OCI-LY7 (cell line): ENCODE data around the gene DDX23. TPM values are rescaled to one million over a fixed set of nuclear protein-coding genes. Genes with fewer than 3 reads are reported as not detected.

Experiments used
- BruUV-seq: library from RNA; stranded (reverse); fragments of 400-500 nt; replicated peaks from 2 replicates; lab custom pipeline; 2021; lab: Mats Ljungman, UMichigan
- CTCF ChIA-PET: fragments of 300-600 bp; sonication (Branson Sonifier 250); formaldehyde crosslinking; loops from one replicate; lab custom pipeline; 2022; ENCODE audit warnings: antibody characterized with exemption; ENCODE audit not compliant: unreplicated experiment; lab: Charles Lee
- POLR2A ChIA-PET: fragments of 300-600 bp; sonication (Branson Sonifier 250); formaldehyde crosslinking; loops from one replicate; lab custom pipeline; 2022; ENCODE audit warnings: antibody characterized with exemption; lab: Charles Lee
- DNase-seq: peaks from one replicate; pipeline ENCODE4 v3.0.0-alpha.2; 2015; ENCODE audit warnings: low spot score
- H2AFZ ChIP-seq: fragments of 200-600 bp; sonication (generic), shearing (Covaris generic); 2 replicates; pipeline ENCODE4 v1.6.1; 2014; ENCODE audit warnings: mild to moderate bottlenecking, antibody characterized with exemption, low read length, moderate library complexity
- H3K27ac ChIP-seq: fragments of 200-600 bp; sonication (generic); 2 replicates; pipeline ENCODE4 v1.5.1; 2014; ENCODE audit warnings: mixed run types, low read depth, mild to moderate bottlenecking, moderate library complexity, low read length, inconsistent platforms; ENCODE audit not compliant: poor library complexity, severe bottlenecking
- H3K36me3 ChIP-seq: fragments of 200-600 bp; sonication (generic); 2 replicates; pipeline ENCODE4 v1.6.1; 2014; ENCODE audit warnings: mild to moderate bottlenecking, antibody characterized with exemption, low read length, moderate library complexity, mixed read lengths; ENCODE audit not compliant: insufficient read depth
- H3K4me1 ChIP-seq: fragments of 200-600 bp; sonication (generic); 2 replicates; pipeline ENCODE4 v1.5.1; 2014; ENCODE audit warnings: mild to moderate bottlenecking, low read length; ENCODE audit not compliant: insufficient read depth, poor library complexity, severe bottlenecking
- H3K4me2 ChIP-seq: fragments of 200-600 bp; sonication (generic); 2 replicates; pipeline ENCODE4 v1.6.1; 2014; ENCODE audit warnings: mild to moderate bottlenecking, low read length
- H3K4me3 ChIP-seq: fragments of 200-600 bp; sonication (generic); 2 replicates; pipeline ENCODE4 v1.5.1; 2014; ENCODE audit warnings: mild to moderate bottlenecking, low read depth, low read length; ENCODE audit not compliant: poor library complexity, severe bottlenecking
- H3K79me2 ChIP-seq: fragments of 200-600 bp; sonication (generic); 2 replicates; pipeline ENCODE4 v1.6.1; 2016; ENCODE audit warnings: low read depth, mild to moderate bottlenecking, low read length, moderate library complexity, mixed read lengths; ENCODE audit not compliant: insufficient read depth
- H3K9me2 ChIP-seq: fragments of 200-600 bp; sonication (generic); 2 replicates; pipeline ENCODE4 v1.6.1; 2016; ENCODE audit warnings: mild to moderate bottlenecking, low read length, mixed read lengths; ENCODE audit not compliant: insufficient read depth
- H3K9me3 ChIP-seq: fragments of 200-600 bp; sonication (generic); 2 replicates; pipeline ENCODE4 v1.6.1; 2014; ENCODE audit warnings: mild to moderate bottlenecking, mixed run types, low read length, mixed read lengths
- H4K20me1 ChIP-seq: fragments of 200-600 bp; sonication (generic); 2 replicates; pipeline ENCODE4 v1.6.1; 2014; ENCODE audit warnings: mild to moderate bottlenecking, antibody characterized with exemption, low read length, moderate library complexity, mixed read lengths; ENCODE audit not compliant: insufficient read depth
- CTCF ChIP-seq: fragments of 200-600 bp; sonication (generic); conservative IDR thresholded peaks from 2 replicates; pipeline ENCODE4 v1.5.1; 2014; ENCODE audit warnings: mild to moderate bottlenecking, antibody characterized with exemption, low read length, moderate library complexity, mixed read lengths
- EZH2phosphoT487 ChIP-seq: fragments of 200-600 bp; sonication (generic); IDR thresholded peaks from 2 replicates; pipeline ENCODE4 v1.6.1; 2018; ENCODE audit warnings: low read depth, borderline replicate concordance, mild to moderate bottlenecking, mixed run types, antibody characterized with exemption, low read length, moderate library complexity, mixed read lengths
- intact Hi-C: fragments of 100-400 bp; cut with micrococcal nuclease; formaldehyde crosslinking; loops from one replicate; pipeline ENCODE4 v1.10.0; 2022; ENCODE audit not compliant: unreplicated experiment
- total RNA-seq, 2 experiments: library from RNA; depleted of rRNA in 1 of 2; stranded (reverse); fragments of >200 nt in 1 of 2; shearing (Covaris generic) in 1 of 2; gene quantifications; 2 replicates each; pipeline ENCODE4 v1.2.3, GENCODE V29; 2014 to 2022

The DDX23 gene
- total RNA-seq, 2 experiments from 2014 or later, result 91.1 to 119 TPM

GRCh38 chr12:48873096-48873495, 21.1 kb upstream of the DDX23 start:
- ChIA-PET POLR2A (interaction anchor here (0.5 to 2.9 kb wide), 5 partner anchors 16 to 120 kb away, joined by 3 to 7 read pairs (median 3); partner anchors contain the start of gene DDX23), CTCF (interaction anchor here (0.9 kb wide), 1 partner anchor 21 kb away, joined by 5 read pairs; the partner anchor contains the start of gene DDX23)
- intact Hi-C loops, result no loop called here
- Histone ChIP-seq H4K20me1 (no peaks in the 10 kb centered on the region), H2AFZ (no peak overlapping the region), H3K4me1 (no peaks in the 10 kb centered on the region), H3K9me3 (no peaks in the 10 kb centered on the region), H3K9me2 (no peaks in the 10 kb centered on the region), H3K4me2 (no peak overlapping the region), H3K4me3 (no peak overlapping the region), H3K79me2 (no peaks in the 10 kb centered on the region), H3K27ac (no peak overlapping the region), H3K36me3 (no peaks in the 10 kb centered on the region)
- TF ChIP-seq EZH2phosphoT487 (no peak), CTCF (no peak)
- no peak for DNase-seq
- no TSS peak for BruUV-seq

GRCh38 chr12:48869191-48869590, 17.2 kb upstream of the DDX23 start:
- no peak overlapping the region for H2AFZ ChIP-seq

More at GRCh38 chr12:48869191-48869590, 17.2 kb upstream of the DDX23 start:
- Histone ChIP-seq H3K9me2 (no peaks in the 10 kb centered on the region), H3K4me3 (no peak overlapping the region), H3K9me3 (no peaks in the 10 kb centered on the region), H3K79me2 (no peaks in the 10 kb centered on the region), H3K36me3 (no peaks in the 10 kb centered on the region), H3K27ac (no peak overlapping the region), H4K20me1 (0 out of 2 replicates have a peak, but pooled peaks cover 10% of the 10 kb centered on the region), H3K4me1 (peaks cover 14% of the 10 kb centered on the region), H3K4me2 (no peak overlapping the region)
- no peak for DNase-seq
- POLR2A ChIA-PET, result interaction anchor here (0.6 to 4.2 kb wide), 2 partner anchors 12 to 96 kb away, joined by 4 to 47 read pairs; no protein-coding TSS in a partner anchor
- CTCF ChIA-PET, result no interaction called here
- BruUV-seq, result no TSS peak
- no peak for TF ChIP-seq EZH2phosphoT487
- TF ChIP-seq CTCF, result no peak
- intact Hi-C loops, result no loop called here
